ENCODE results near the gene STPG2.

The STPG2 gene

GRCh38 chr4:98143001-98143899 lies at the start of gene STPG2:
STPG2 (minus strand) TSS chr4:98143476.
- H3K27me3 ChIP-seq (ENCODE audit: control insufficient read depth, insufficient read depth, low read length), result no peaks in the 10 kb centered on the region
- H3K4me1 ChIP-seq (ENCODE audit: control insufficient read depth, insufficient read depth, low read length), result peaks cover 6% of the 10 kb centered on the region
- peak within 1 kb of the TSS; percentile 62 for H3K9ac ChIP-seq (ENCODE audit: low read length)
- peak within 1 kb of the TSS; percentile 42 for H3K4me3 ChIP-seq (ENCODE audit: low read length)
- H3K9me3 ChIP-seq (ENCODE audit: control insufficient read depth, low read length), result no peaks in the 10 kb centered on the region
- H3K36me3 ChIP-seq (ENCODE audit: control insufficient read depth, insufficient read depth, low read length), result no peaks in the 10 kb centered on the region

GRCh38 chr4:98185279-98185678 lies 42.0 kb upstream of the STPG2 start:
- no peak overlapping the region for H3K4me3 ChIP-seq (ENCODE audit: low read length)
- no peak overlapping the region for H3K9ac ChIP-seq (ENCODE audit: low read length)
- H3K4me1 ChIP-seq (ENCODE audit: control insufficient read depth, insufficient read depth, low read length), result no peaks in the 10 kb centered on the region
- H3K36me3 ChIP-seq (ENCODE audit: control insufficient read depth, insufficient read depth, low read length), result no peaks in the 10 kb centered on the region
- no peaks in the 10 kb centered on the region for H3K9me3 ChIP-seq (ENCODE audit: control insufficient read depth, low read length)
- no peaks in the 10 kb centered on the region for H3K27me3 ChIP-seq (ENCODE audit: control insufficient read depth, insufficient read depth, low read length)

GRCh38 chr4:98181809-98182208 lies 38.5 kb upstream of the STPG2 start:
- Histone ChIP-seq H3K27me3 (ENCODE audit: control insufficient read depth, insufficient read depth, low read length) (no peaks in the 10 kb centered on the region), H3K4me1 (ENCODE audit: control insufficient read depth, insufficient read depth, low read length) (no peaks in the 10 kb centered on the region), H3K36me3 (ENCODE audit: control insufficient read depth, insufficient read depth, low read length) (no peaks in the 10 kb centered on the region), H3K9me3 (ENCODE audit: control insufficient read depth, low read length) (no peaks in the 10 kb centered on the region), H3K4me3 (ENCODE audit: low read length) (no peak overlapping the region), H3K9ac (ENCODE audit: low read length) (no peak overlapping the region)

GRCh38 chr4:98179951-98180350 lies 36.7 kb upstream of the STPG2 start:
- no peaks in the 10 kb centered on the region for H3K9me3 ChIP-seq (ENCODE audit: control insufficient read depth, low read length)
- no peaks in the 10 kb centered on the region for H3K36me3 ChIP-seq (ENCODE audit: control insufficient read depth, insufficient read depth, low read length)
- no peaks in the 10 kb centered on the region for H3K4me1 ChIP-seq (ENCODE audit: control insufficient read depth, insufficient read depth, low read length)
- H3K27me3 ChIP-seq (ENCODE audit: control insufficient read depth, insufficient read depth, low read length), result no peaks in the 10 kb centered on the region
- H3K9ac ChIP-seq (ENCODE audit: low read length), result no peak overlapping the region
- no peak overlapping the region for H3K4me3 ChIP-seq (ENCODE audit: low read length)

- Histone ChIP-seq H3K9me3 (ENCODE audit: control insufficient read depth, low read length) (no peaks in the 10 kb centered on the region), H3K9ac (ENCODE audit: low read length) (no peak overlapping the region), H3K4me3 (ENCODE audit: low read length) (no peak overlapping the region), H3K36me3 (ENCODE audit: control insufficient read depth, insufficient read depth, low read length) (no peaks in the 10 kb centered on the region), H3K4me1 (ENCODE audit: control insufficient read depth, insufficient read depth, low read length) (no peaks in the 10 kb centered on the region), H3K27me3 (ENCODE audit: control insufficient read depth, insufficient read depth, low read length) (no peaks in the 10 kb centered on the region)
These were observed 33.3 kb upstream of the STPG2 start for GRCh38 chr4:98176531-98176930.

- Histone ChIP-seq H3K4me3 (ENCODE audit: low read length) (no peak overlapping the region), H3K9ac (ENCODE audit: low read length) (no peak overlapping the region), H3K4me1 (ENCODE audit: control insufficient read depth, insufficient read depth, low read length) (no peaks in the 10 kb centered on the region)
These were observed 26.8 kb upstream of the STPG2 start for GRCh38 chr4:98170035-98170434.

GRCh38 chr4:98166731-98167041 lies 23.4 kb upstream of the STPG2 start:
- H3K4me1 ChIP-seq (ENCODE audit: control insufficient read depth, insufficient read depth, low read length), result no peaks in the 10 kb centered on the region
- H3K36me3 ChIP-seq (ENCODE audit: control insufficient read depth, insufficient read depth, low read length), result no peaks in the 10 kb centered on the region
- H3K4me3 ChIP-seq (ENCODE audit: low read length), result no peak overlapping the region
- no peaks in the 10 kb centered on the region for H3K9me3 ChIP-seq (ENCODE audit: control insufficient read depth, low read length)
- no peak overlapping the region for H3K9ac ChIP-seq (ENCODE audit: low read length)
- no peaks in the 10 kb centered on the region for H3K27me3 ChIP-seq (ENCODE audit: control insufficient read depth, insufficient read depth, low read length)

More at GRCh38 chr4:98170035-98170434, 26.8 kb upstream of the STPG2 start:
- Histone ChIP-seq H3K27me3 (ENCODE audit: control insufficient read depth, insufficient read depth, low read length) (no peaks in the 10 kb centered on the region), H3K36me3 (ENCODE audit: control insufficient read depth, insufficient read depth, low read length) (no peaks in the 10 kb centered on the region), H3K9me3 (ENCODE audit: control insufficient read depth, low read length) (no peaks in the 10 kb centered on the region)

GRCh38 chr4:98166025-98166730 lies 22.9 kb upstream of the STPG2 start:
- Histone ChIP-seq H3K4me1 (ENCODE audit: control insufficient read depth, insufficient read depth, low read length) (no peaks in the 10 kb centered on the region), H3K36me3 (ENCODE audit: control insufficient read depth, insufficient read depth, low read length) (no peaks in the 10 kb centered on the region), H3K9ac (ENCODE audit: low read length) (no peak overlapping the region), H3K9me3 (ENCODE audit: control insufficient read depth, low read length) (no peaks in the 10 kb centered on the region), H3K27me3 (ENCODE audit: control insufficient read depth, insufficient read depth, low read length) (no peaks in the 10 kb centered on the region), H3K4me3 (ENCODE audit: low read length) (no peak overlapping the region)

GRCh38 chr4:98162696-98163095 lies 19.4 kb upstream of the STPG2 start:
- H3K9ac ChIP-seq (ENCODE audit: low read length), result no peak overlapping the region
- H3K9me3 ChIP-seq (ENCODE audit: control insufficient read depth, low read length), result no peaks in the 10 kb centered on the region
- no peaks in the 10 kb centered on the region for H3K4me1 ChIP-seq (ENCODE audit: control insufficient read depth, insufficient read depth, low read length)
- H3K27me3 ChIP-seq (ENCODE audit: control insufficient read depth, insufficient read depth, low read length), result no peaks in the 10 kb centered on the region
- no peak overlapping the region for H3K4me3 ChIP-seq (ENCODE audit: low read length)
- H3K36me3 ChIP-seq (ENCODE audit: control insufficient read depth, insufficient read depth, low read length), result no peaks in the 10 kb centered on the region

GRCh38 chr4:98151145-98151924 lies 8.1 kb upstream of the STPG2 start:
- Histone ChIP-seq H3K36me3 (ENCODE audit: control insufficient read depth, insufficient read depth, low read length) (no peaks in the 10 kb centered on the region), H3K9ac (ENCODE audit: low read length) (no peak overlapping the region), H3K4me3 (ENCODE audit: low read length) (no peak overlapping the region), H3K9me3 (ENCODE audit: control insufficient read depth, low read length) (no peaks in the 10 kb centered on the region), H3K4me1 (ENCODE audit: control insufficient read depth, insufficient read depth, low read length) (no peaks in the 10 kb centered on the region), H3K27me3 (ENCODE audit: control insufficient read depth, insufficient read depth, low read length) (no peaks in the 10 kb centered on the region)

GRCh38 chr4:98150092-98150761 lies 7.0 kb upstream of the STPG2 start:
- no peaks in the 10 kb centered on the region for H3K4me1 ChIP-seq (ENCODE audit: control insufficient read depth, insufficient read depth, low read length)
- H3K9me3 ChIP-seq (ENCODE audit: control insufficient read depth, low read length), result no peaks in the 10 kb centered on the region
- no peaks in the 10 kb centered on the region for H3K36me3 ChIP-seq (ENCODE audit: control insufficient read depth, insufficient read depth, low read length)
- no peak overlapping the region for H3K9ac ChIP-seq (ENCODE audit: low read length)
- H3K27me3 ChIP-seq (ENCODE audit: control insufficient read depth, insufficient read depth, low read length), result no peaks in the 10 kb centered on the region
- H3K4me3 ChIP-seq (ENCODE audit: low read length), result no peak overlapping the region
